Measurements from ENCODE around the gene GGCX. TPM values are rescaled to one million over a fixed set of nuclear protein-coding genes. Genes with fewer than 3 reads are reported as not detected.
A peak's percentile ranks its signal among the peaks of the same experiment; 100 is the strongest.
"Not testable (repeated sequence)": the region's sequence is repeated elsewhere in the genome, so short reads cannot be mapped to it uniquely, and the experiment has no call there.

The GGCX gene
- total RNA-seq, 2 donors from 2014 or later = 74.5 to 89.5 TPM

GRCh38 chr2:85595301-85596025, 34.2 kb upstream of the GGCX start, which contains the start of gene RNF181:
Gene RNF181 (plus strand): TSS chr2:85595745. CDS start chr2:85595764, 19 bp downstream.
- Mint-ChIP-seq H3K27ac (peak within 1 kb of the TSS; percentile 95), H3K9me3 (no peaks in the 10 kb centered on the region), H3K27me3 (ENCODE audit: insufficient read depth) (no peaks in the 10 kb centered on the region), H3K4me3 (peak within 1 kb of the TSS; percentile 99), H3K36me3 (ENCODE audit: low read depth) (peaks cover 26% of the 10 kb centered on the region), H3K4me1 (peaks cover 26% of the 10 kb centered on the region)
- H3K27ac ChIP-seq (ENCODE audit: low read depth, low read length) = peak within 1 kb of the TSS; percentile 65
- no peak for TF ChIP-seq CTCF (conservative IDR thresholded peaks at IDR 0.05)
- no peaks in the 10 kb centered on the region for H3K27me3 ChIP-seq (ENCODE audit: control insufficient read depth, insufficient read depth, low read length, poor library complexity, severe bottlenecking)
- H3K36me3 ChIP-seq (ENCODE audit: control insufficient read depth, insufficient read depth, low read length) = peaks cover 30% of the 10 kb centered on the region
- H3K9me3 ChIP-seq (ENCODE audit: control insufficient read depth, low read length) = no peaks in the 10 kb centered on the region
- peak within 1 kb of the TSS; percentile 91 for H3K4me3 ChIP-seq (ENCODE audit: low read length)
- peak within 1 kb of the TSS; percentile 75 for H3K9ac ChIP-seq (ENCODE audit: extremely low read depth, low read length, poor library complexity, severe bottlenecking)
- H3K4me1 ChIP-seq (ENCODE audit: control insufficient read depth, insufficient read depth, low read length) = peaks cover 8% of the 10 kb centered on the region
- DNase-seq = peak; percentile 99
- 0% methylated on average over 40 to 47 of the region's 47 CpGs for WGBS, 2 experiments (ENCODE audit: insufficient coverage in 1 of 2, insufficient read length in 1 of 2)

- 30 to 32% methylated on average over 9 to 13 of the region's 13 CpGs for whole genome bisulfite sequencing, 2 experiments (ENCODE audit: insufficient coverage in 1 of 2, insufficient read length in 1 of 2)
- H3K4me1 Mint-ChIP-seq = peaks cover 32% of the 10 kb centered on the region
These were observed 33.5 kb upstream of the GGCX start for GRCh38 chr2:85594715-85595300.

GRCh38 chr2:85593023-85593422, 31.7 kb upstream of the GGCX start:
- Mint-ChIP-seq H3K9me3 (no peaks in the 10 kb centered on the region), H3K36me3 (ENCODE audit: low read depth) (peaks cover 12% of the 10 kb centered on the region), H3K4me1 (peaks cover 31% of the 10 kb centered on the region), H3K27ac (no peak overlapping the region), H3K27me3 (ENCODE audit: insufficient read depth) (no peaks in the 10 kb centered on the region), H3K4me3 (no peak overlapping the region)
- 67 to 83% methylated on average over 2 to 3 of the region's 3 CpGs for WGBS, 2 experiments (ENCODE audit: insufficient coverage in 1 of 2, insufficient read length in 1 of 2)
- no peak overlapping the region for H3K27ac ChIP-seq (ENCODE audit: low read depth, low read length)
- H3K4me3 ChIP-seq (ENCODE audit: low read length) = no peak overlapping the region
- DNase-seq = no peak
- H3K9ac ChIP-seq (ENCODE audit: extremely low read depth, low read length, poor library complexity, severe bottlenecking) = no peak overlapping the region
- H3K9me3 ChIP-seq (ENCODE audit: control insufficient read depth, low read length) = no peaks in the 10 kb centered on the region
- peaks cover 20% of the 10 kb centered on the region for H3K36me3 ChIP-seq (ENCODE audit: control insufficient read depth, insufficient read depth, low read length)
- no peak for TF ChIP-seq CTCF (conservative IDR thresholded peaks at IDR 0.05)
- H3K4me1 ChIP-seq (ENCODE audit: control insufficient read depth, insufficient read depth, low read length) = peaks cover 4% of the 10 kb centered on the region
- H3K27me3 ChIP-seq (ENCODE audit: control insufficient read depth, insufficient read depth, low read length, poor library complexity, severe bottlenecking) = no peaks in the 10 kb centered on the region

More at GRCh38 chr2:85594715-85595300, 33.5 kb upstream of the GGCX start:
- Mint-ChIP-seq H3K4me3 (peak overlapping the region; percentile 99), H3K36me3 (ENCODE audit: low read depth) (peaks cover 26% of the 10 kb centered on the region), H3K9me3 (no peaks in the 10 kb centered on the region), H3K27ac (peak overlapping the region; percentile 95), H3K27me3 (ENCODE audit: insufficient read depth) (no peaks in the 10 kb centered on the region)
- Histone ChIP-seq H3K9ac (ENCODE audit: extremely low read depth, low read length, poor library complexity, severe bottlenecking) (peak overlapping the region; percentile 75), H3K27me3 (ENCODE audit: control insufficient read depth, insufficient read depth, low read length, poor library complexity, severe bottlenecking) (no peaks in the 10 kb centered on the region), H3K4me3 (ENCODE audit: low read length) (peak overlapping the region; percentile 91), H3K36me3 (ENCODE audit: control insufficient read depth, insufficient read depth, low read length) (peaks cover 30% of the 10 kb centered on the region), H3K4me1 (ENCODE audit: control insufficient read depth, insufficient read depth, low read length) (peaks cover 11% of the 10 kb centered on the region), H3K27ac (ENCODE audit: low read depth, low read length) (peak overlapping the region; percentile 65), H3K9me3 (ENCODE audit: control insufficient read depth, low read length) (no peaks in the 10 kb centered on the region)
- TF ChIP-seq CTCF (conservative IDR thresholded peaks at IDR 0.05) = no peak
- DNase-seq = no peak

GRCh38 chr2:85592299-85592698, 31.0 kb upstream of the GGCX start:
- WGBS, 2 experiments (ENCODE audit: insufficient coverage in 1 of 2, insufficient read length in 1 of 2) = 94% methylated on average over 5 to 9 of the region's 9 CpGs
- not testable (repeated sequence) for H3K9me3 Mint-ChIP-seq; H3K9ac ChIP-seq (ENCODE audit: extremely low read depth, low read length, poor library complexity, severe bottlenecking); H3K27me3 ChIP-seq (ENCODE audit: control insufficient read depth, insufficient read depth, low read length, poor library complexity, severe bottlenecking); H3K27me3 Mint-ChIP-seq (ENCODE audit: insufficient read depth); H3K4me3 Mint-ChIP-seq; H3K36me3 Mint-ChIP-seq (ENCODE audit: low read depth); H3K27ac ChIP-seq (ENCODE audit: low read depth, low read length); DNase-seq; H3K9me3 ChIP-seq (ENCODE audit: control insufficient read depth, low read length); H3K4me3 ChIP-seq (ENCODE audit: low read length); H3K4me1 ChIP-seq (ENCODE audit: control insufficient read depth, insufficient read depth, low read length); H3K27ac Mint-ChIP-seq
- H3K36me3 ChIP-seq (ENCODE audit: control insufficient read depth, insufficient read depth, low read length) = peaks cover 13% of the 10 kb centered on the region
- peaks cover 33% of the 10 kb centered on the region for H3K4me1 Mint-ChIP-seq
